Adrenal gland (tissue), 12 donors: Measurements from ENCODE around the gene PLK1. TPM values are rescaled to one million over a fixed set of nuclear protein-coding genes. Genes with fewer than 3 reads are reported as not detected.
"Not testable (repeated sequence)": the region's sequence is repeated elsewhere in the genome, so short reads cannot be mapped to it uniquely, and the experiment has no call there.

Experiments
- DNase-seq, 7 donors: peaks; one replicate each; pipeline ENCODE4 v3.0.0-alpha.2; 2019 to 2020
- H3K27ac ChIP-seq, 5 donors: fragments of 200-600 bp; sonication (generic) in 4 of 5; 1 replicate in 3 of 5; 2 replicates in 2 of 5; pipeline versions ENCODE4 v1.5.1 to v1.8.0; 2016 to 2020; ENCODE audit warnings: mild to moderate bottlenecking in 1 of 5
- H3K27me3 ChIP-seq: fragments of 200-600 bp; 2 replicates; pipeline ENCODE4 v1.8.0; 2021
- H3K36me3 ChIP-seq, 2 donors: fragments of 200-600 bp; replicated peaks in 1 of 2; 1 replicate in 1 of 2; 2 replicates in 1 of 2; pipeline versions ENCODE4 v1.5.1 to v1.8.0; 2018 to 2022
- H3K4me1 ChIP-seq, 2 donors: fragments of 200-600 bp; replicated peaks in 1 of 2; 1 replicate in 1 of 2; 2 replicates in 1 of 2; pipeline versions ENCODE4 v1.5.1 to v1.8.0; 2018 to 2021
- H3K4me3 ChIP-seq, 4 donors: fragments of 200-600 bp; sonication (generic) in 3 of 4; one replicate each; pipeline ENCODE4 v1.5.1; 2016 to 2018
- H3K9me3 ChIP-seq, 3 donors: fragments of 200-600 bp; sonication (generic) in 1 of 3; replicated peaks in 1 of 3; 1 replicate in 2 of 3; 2 replicates in 1 of 3; pipeline versions ENCODE4 v1.5.1 to v1.8.0; 2016 to 2021
- POLR2A ChIP-seq, 2 donors: fragments of 450-650 bp; IDR thresholded peaks; one replicate each; pipeline ENCODE4 v1.6.1; 2017; ENCODE audit warnings: antibody characterized with exemption in 2 of 2, mild to moderate bottlenecking in 2 of 2, moderate library complexity in 1 of 2
- WGBS, 4 donors: extraction: QIAGEN DNeasy Blood & Tissue Kit in 2 of 4; methylation state at CpG; one replicate each; pipeline versions ENCODE4 v1.1.5 to v1.1.7; 2013 to 2017; 5-methylcytosine and 5-hydroxymethylcytosine counted together
- intact Hi-C, 2 donors: fragments of 100-400 bp; cut with DNase I; formaldehyde crosslinking; loops; one replicate each; pipeline versions ENCODE4 v1.14.1 to v1.15.0; 2022 to 2023
- polyA plus RNA-seq, 3 donors: library from polyadenylated mRNA; stranded (reverse); fragments of 200-250 nt in 2 of 3; fragments of 350-450 nt in 1 of 3; fragmentation: Illumina TruSeq in 1 of 3; extraction: RNeasy Lipid Tissue Mini Kit (QIAGEN cat#74804) in 1 of 3; gene quantifications; one replicate each; pipeline ENCODE4 v1.2.3, GENCODE V29; 2013 to 2014
- total RNA-seq, 9 donors: library from RNA; depleted of rRNA in 4 of 9; stranded (reverse); fragments of >200 nt in 4 of 9; fragments of 120-200 nt in 1 of 9; fragmentation: NEBNext Ultra II Directional in 1 of 9; extraction: Animal tissue kit (Norgen Biotek cat#: 25700) in 1 of 9; gene quantifications; one replicate each; pipeline versions ENCODE4 v1.1.0 to v1.2.4, GENCODE V29; 2013 to 2023
- TF ChIP-seq, protein P1 (sequence below), 6 experiments: fragments of 450-650 bp in 4 of 6; fragments of 200-600 bp in 2 of 6; sonication (generic) in 1 of 6; IDR thresholded peaks; 1 replicate in 5 of 6; 2 replicates in 1 of 6; pipeline versions ENCODE4 v1.5.1 to v1.8.0; 2016 to 2021; ENCODE audit warnings: antibody characterized with exemption in 6 of 6, mild to moderate bottlenecking in 2 of 6, moderate library complexity in 1 of 6
- donor health status: healthy with polysubstance abuse.
- donor health status: Bipolar disorder and iron deficiency.
- donor health status: DM: yes; HTN: yes; CAD: no.
- donor health status: DM: no; HTN: no; CAD: no.
- donor health status: DM: no; HTN: no; CAD: no.
- donor health status: DM: yes; HTN: yes; CAD: no.

PLK1 gene
- total and polyA plus RNA-seq, 12 donors, result 0.18 to 4.8 (median 2.7) TPM

DNA sequence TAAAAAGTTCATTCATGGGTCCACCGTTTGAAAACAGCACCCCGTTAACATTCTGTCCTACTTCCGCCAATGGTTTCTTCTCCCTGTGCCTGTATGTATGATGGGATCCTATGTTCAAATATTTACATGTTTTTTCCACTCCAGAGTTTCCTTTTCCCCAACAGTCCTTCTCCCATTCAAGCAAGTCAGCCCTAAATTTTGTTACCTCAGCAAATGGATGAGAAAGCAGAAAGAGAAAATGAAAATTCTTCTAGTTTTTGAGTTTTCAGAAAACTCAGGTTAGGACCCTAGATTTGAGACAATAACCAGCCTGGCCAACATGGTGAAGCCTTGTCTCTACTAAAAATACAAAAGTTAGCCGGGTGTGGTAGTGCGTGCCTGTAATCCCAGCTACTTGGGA lies 37.8 kb downstream of the PLK1 start:
- Histone ChIP-seq H3K9me3 (no peaks in the 10 kb centered on the region), H3K4me3 (no peak overlapping the region), H3K27ac (no peak overlapping the region), H3K27me3 (peaks cover 31% of the 10 kb centered on the region), H3K36me3 (no peaks in the 10 kb centered on the region), H3K4me1 (no peaks in the 10 kb centered on the region)
- intact Hi-C loops, result no loop called here
- no peak for TF ChIP-seq POLR2A (IDR thresholded peaks at IDR 0.05)
- TF ChIP-seq, protein P1, sequence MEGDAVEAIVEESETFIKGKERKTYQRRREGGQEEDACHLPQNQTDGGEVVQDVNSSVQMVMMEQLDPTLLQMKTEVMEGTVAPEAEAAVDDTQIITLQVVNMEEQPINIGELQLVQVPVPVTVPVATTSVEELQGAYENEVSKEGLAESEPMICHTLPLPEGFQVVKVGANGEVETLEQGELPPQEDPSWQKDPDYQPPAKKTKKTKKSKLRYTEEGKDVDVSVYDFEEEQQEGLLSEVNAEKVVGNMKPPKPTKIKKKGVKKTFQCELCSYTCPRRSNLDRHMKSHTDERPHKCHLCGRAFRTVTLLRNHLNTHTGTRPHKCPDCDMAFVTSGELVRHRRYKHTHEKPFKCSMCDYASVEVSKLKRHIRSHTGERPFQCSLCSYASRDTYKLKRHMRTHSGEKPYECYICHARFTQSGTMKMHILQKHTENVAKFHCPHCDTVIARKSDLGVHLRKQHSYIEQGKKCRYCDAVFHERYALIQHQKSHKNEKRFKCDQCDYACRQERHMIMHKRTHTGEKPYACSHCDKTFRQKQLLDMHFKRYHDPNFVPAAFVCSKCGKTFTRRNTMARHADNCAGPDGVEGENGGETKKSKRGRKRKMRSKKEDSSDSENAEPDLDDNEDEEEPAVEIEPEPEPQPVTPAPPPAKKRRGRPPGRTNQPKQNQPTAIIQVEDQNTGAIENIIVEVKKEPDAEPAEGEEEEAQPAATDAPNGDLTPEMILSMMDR (IDR thresholded peaks at IDR 0.05), result no peak
- 75 to 84% (median 82%) methylated on average over 5 of the region's 5 CpGs for WGBS, 4 donors
- DNase-seq, result no peak

DNA sequence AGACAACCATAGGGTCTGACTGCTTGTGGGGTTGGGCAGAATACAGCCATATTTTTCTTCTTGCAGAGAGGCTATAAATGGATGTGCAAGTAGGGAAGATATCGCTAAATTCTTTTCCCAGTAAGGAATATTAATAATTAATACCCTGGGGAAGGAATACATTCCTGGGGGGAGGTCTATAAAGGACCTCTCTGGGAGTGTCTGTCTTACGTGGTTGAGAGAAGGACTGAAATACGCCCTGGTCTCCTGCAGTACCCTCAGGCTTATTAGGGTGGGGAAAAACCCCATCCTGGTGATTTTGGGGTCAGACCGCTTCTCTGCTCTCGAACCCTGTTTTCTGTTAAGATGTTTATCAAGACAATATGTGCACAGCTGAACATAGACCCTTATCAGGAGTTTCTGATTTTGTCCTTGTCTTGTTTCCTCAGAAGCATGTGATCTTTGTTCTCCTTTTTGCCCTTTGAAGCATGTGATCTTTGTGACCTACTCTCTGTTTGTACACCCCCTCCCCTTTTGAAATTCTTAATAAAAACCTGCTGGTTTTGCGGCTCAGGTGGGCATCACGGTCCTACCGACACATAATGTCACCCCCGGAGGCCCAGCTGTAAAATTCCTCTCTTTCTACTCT lies 44.0 kb downstream of the PLK1 start:
- WGBS, 4 donors, result 75 to 80% (median 77%) methylated on average over 9 of the region's 9 CpGs
- H3K4me3 ChIP-seq, H3K4me1 ChIP-seq, H3K9me3 ChIP-seq, H3K27me3 ChIP-seq, H3K36me3 ChIP-seq, DNase-seq, intact Hi-C loops, H3K27ac ChIP-seq: not testable (repeated sequence)

DNA sequence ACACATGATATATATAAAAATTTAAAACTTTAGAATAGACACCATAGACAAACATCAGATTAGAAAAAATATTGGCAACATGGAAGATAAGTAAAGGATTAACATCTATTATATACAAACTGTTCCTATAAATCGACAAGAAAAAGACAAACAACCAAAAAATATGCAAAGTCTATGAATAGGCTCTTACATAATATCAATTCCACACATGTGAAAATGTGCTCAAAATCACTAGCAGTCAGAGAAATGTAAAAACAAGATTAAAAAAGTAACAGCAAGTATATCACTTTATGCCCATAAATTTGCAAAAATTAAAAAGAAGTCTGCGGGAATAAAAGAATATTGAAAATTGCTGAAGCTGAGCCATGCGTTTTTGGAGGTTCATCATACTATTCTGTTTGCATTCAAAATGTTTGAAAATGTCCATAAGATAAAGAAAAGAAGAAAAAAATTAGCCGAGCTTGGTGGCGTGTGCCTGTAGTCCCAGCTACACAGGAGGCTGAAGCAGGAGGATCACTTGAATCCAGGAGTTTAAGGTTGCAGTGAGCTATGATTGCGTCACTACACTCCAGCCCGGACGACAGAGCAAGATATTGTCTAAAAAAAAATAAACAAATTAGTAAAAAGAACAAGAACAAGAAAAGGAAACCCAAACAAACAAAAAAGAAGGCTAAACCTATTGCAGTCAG lies 45.6 kb downstream of the PLK1 start:
- 65 to 76% (median 73%) methylated on average over 8 of the region's 8 CpGs for WGBS, 4 donors
- TF ChIP-seq, protein P1 (IDR thresholded peaks at IDR 0.05), result no peak
- no peak for TF ChIP-seq POLR2A (IDR thresholded peaks at IDR 0.05)
- H3K36me3 ChIP-seq, result no peaks in the 10 kb centered on the region
- H3K27me3 ChIP-seq, result no peaks in the 10 kb centered on the region
- no peak for DNase-seq
- intact Hi-C loops, result no loop called here
- no peak overlapping the region for H3K4me3 ChIP-seq
- H3K27ac ChIP-seq, result no peak overlapping the region
- no peaks in the 10 kb centered on the region for H3K4me1 ChIP-seq
- no peaks in the 10 kb centered on the region for H3K9me3 ChIP-seq

DNA sequence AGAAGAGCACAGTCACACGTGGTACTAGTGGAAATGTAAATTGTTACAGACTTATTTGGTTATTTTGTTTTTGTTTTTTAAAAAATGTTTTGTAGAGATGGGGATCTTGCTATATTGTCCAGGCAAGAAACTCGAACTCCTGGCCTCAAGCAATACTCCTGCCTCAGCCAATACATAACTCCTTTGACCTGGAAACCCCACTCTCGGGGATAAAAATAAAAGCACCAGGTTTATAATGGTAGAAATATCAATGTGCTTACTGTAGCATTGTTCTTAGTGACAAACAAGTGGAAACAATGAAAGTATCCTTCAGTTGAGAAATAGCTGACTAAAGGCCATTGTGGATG lies 46.1 kb downstream of the PLK1 start:
- no peaks in the 10 kb centered on the region for H3K27me3 ChIP-seq
- no peaks in the 10 kb centered on the region for H3K9me3 ChIP-seq
- no peaks in the 10 kb centered on the region for H3K36me3 ChIP-seq
- no peaks in the 10 kb centered on the region for H3K4me1 ChIP-seq
- DNase-seq, result no peak
- H3K27ac ChIP-seq, result no peak overlapping the region
- no peak overlapping the region for H3K4me3 ChIP-seq
- TF ChIP-seq POLR2A (IDR thresholded peaks at IDR 0.05), result no peak
- TF ChIP-seq, protein P1 (IDR thresholded peaks at IDR 0.05), result no peak
- intact Hi-C loops, result no loop called here
- WGBS, 4 donors, result 56 to 73% (median 68%) methylated on average over 3 of the region's 3 CpGs

DNA sequence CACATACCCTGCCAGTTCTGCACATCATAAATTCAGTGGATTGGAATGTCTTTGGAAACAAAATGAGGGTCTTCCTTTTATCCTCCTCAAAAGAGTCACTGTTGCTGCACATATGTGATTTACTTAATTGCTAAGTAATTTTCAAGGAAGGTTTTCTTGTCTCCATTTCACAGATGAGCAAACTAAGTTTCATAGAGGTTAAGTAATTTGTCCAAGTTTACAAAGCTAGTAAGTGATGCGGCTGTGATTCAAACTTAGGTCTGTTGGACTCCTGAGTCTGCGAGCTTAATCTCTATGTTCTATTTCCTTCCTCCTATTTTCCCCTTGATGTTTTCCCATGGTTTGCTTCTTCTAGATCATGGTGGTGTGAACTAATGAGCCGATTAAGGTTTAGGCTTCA lies 48.0 kb downstream of the PLK1 start:
- 87 to 93% (median 89%) methylated on average over 3 of the region's 3 CpGs for WGBS, 4 donors
- Histone ChIP-seq H3K9me3 (no peaks in the 10 kb centered on the region), H3K27ac (no peak overlapping the region), H3K4me3 (no peak overlapping the region), H3K36me3 (no peaks in the 10 kb centered on the region), H3K27me3 (no peaks in the 10 kb centered on the region), H3K4me1 (no peaks in the 10 kb centered on the region)
- TF ChIP-seq, protein P1 (IDR thresholded peaks at IDR 0.05), result no peak
- no peak for TF ChIP-seq POLR2A (IDR thresholded peaks at IDR 0.05)
- intact Hi-C loops, result no loop called here
- no peak for DNase-seq
